DND-41 (cell line): Measurements from ENCODE around the gene CRISP1.

Experiments
- ATAC-seq: fragments of 200-7000 bp; cut with Tn5 transposase; 3 replicates; pipeline ENCODE4 v1.9.1; 2021; ENCODE audit warnings: low read depth; ENCODE audit not compliant: insufficient read depth
- DNase-seq: peaks from one replicate; pipeline ENCODE4 v3.0.0-alpha.2; 2020
- H2AFZ ChIP-seq: 2 replicates; pipeline ENCODE4 v1.6.0; 2012; ENCODE audit warnings: low read depth, low read length
- H3K27ac ChIP-seq: 2 replicates; pipeline ENCODE4 v1.5.1; 2012; ENCODE audit warnings: low read length, inconsistent platforms
- H3K27me3 ChIP-seq: fragments of 200-600 bp; sonication (generic); 2 replicates; pipeline ENCODE4 v1.6.0; 2012; ENCODE audit warnings: low read length, mild to moderate bottlenecking, inconsistent platforms; ENCODE audit not compliant: insufficient read depth, poor library complexity
- H3K36me3 ChIP-seq: 2 replicates; pipeline ENCODE4 v1.5.1; 2012; ENCODE audit warnings: low read length, inconsistent platforms; ENCODE audit not compliant: insufficient read depth
- H3K4me1 ChIP-seq: 2 replicates; pipeline ENCODE4 v1.5.1; 2012; ENCODE audit warnings: mild to moderate bottlenecking, low read length; ENCODE audit not compliant: insufficient read depth
- H3K4me2 ChIP-seq: 2 replicates; pipeline ENCODE4 v1.6.0; 2012; ENCODE audit warnings: mild to moderate bottlenecking, moderate library complexity, low read length, inconsistent platforms; ENCODE audit not compliant: insufficient read depth
- H3K4me3 ChIP-seq, 2 experiments: fragments of 200-600 bp in 1 of 2; shearing (Covaris generic) in 1 of 2; 2 replicates each; pipeline ENCODE4 v1.5.1; 2012 to 2016; ENCODE audit warnings: inconsistent platforms in 2 of 2, low read length in 2 of 2, mild to moderate bottlenecking in 2 of 2, low read depth in 1 of 2, moderate library complexity in 1 of 2
- H3K79me2 ChIP-seq: 2 replicates; pipeline ENCODE4 v1.6.0; 2012; ENCODE audit warnings: low read length, inconsistent platforms; ENCODE audit not compliant: insufficient read depth
- H3K9ac ChIP-seq: 2 replicates; pipeline ENCODE4 v1.6.0; 2012; ENCODE audit warnings: low read depth, mild to moderate bottlenecking, inconsistent platforms, low read length, moderate library complexity
- H3K9me3 ChIP-seq: 2 replicates; pipeline ENCODE4 v1.5.1; 2012; ENCODE audit warnings: low read length, moderate library complexity, mild to moderate bottlenecking, inconsistent platforms; ENCODE audit not compliant: insufficient read depth, severe bottlenecking
- H4K20me1 ChIP-seq: 2 replicates; pipeline ENCODE4 v1.6.0; 2012; ENCODE audit warnings: low read length; ENCODE audit not compliant: insufficient read depth
- CTCF ChIP-seq: IDR thresholded peaks from 2 replicates; pipeline ENCODE4 v1.5.1; 2012; ENCODE audit warnings: borderline replicate concordance, low read length, moderate library complexity, mild to moderate bottlenecking; ENCODE audit not compliant: poor library complexity, severe bottlenecking; ENCODE audit errors: extremely low read depth
- EZH2 ChIP-seq: IDR thresholded peaks from 3 replicates; pipeline ENCODE4 v1.6.1; 2012; ENCODE audit warnings: borderline replicate concordance, low read depth, mild to moderate bottlenecking, moderate library complexity, low read length, inconsistent platforms; ENCODE audit not compliant: severe bottlenecking

CRISP1 gene

GRCh38 chr6:49815166-49815565, 51.2 kb downstream of the CRISP1 start:
- Histone ChIP-seq H3K4me3 (no peak overlapping the region), H3K4me2 (no peak overlapping the region), H3K9ac (no peak overlapping the region), H3K27ac (no peak overlapping the region), H3K4me1 (no peaks in the 10 kb centered on the region), H4K20me1 (no peaks in the 10 kb centered on the region), H2AFZ (no peak overlapping the region), H3K36me3 (no peaks in the 10 kb centered on the region), H3K27me3 (no peaks in the 10 kb centered on the region), H3K79me2 (no peaks in the 10 kb centered on the region), H3K9me3 (no peaks in the 10 kb centered on the region)
- DNase-seq (no peak), ATAC-seq (no peak)
- TF ChIP-seq EZH2: no peak
- no peak for TF ChIP-seq CTCF

GRCh38 chr6:49813248-49813647, 53.1 kb downstream of the CRISP1 start:
- H3K4me3 ChIP-seq: no peak overlapping the region
- no peak overlapping the region for H3K27ac ChIP-seq
- no peak overlapping the region for H2AFZ ChIP-seq
- H3K9me3 ChIP-seq: no peaks in the 10 kb centered on the region
- no peaks in the 10 kb centered on the region for H3K79me2 ChIP-seq
- H3K36me3 ChIP-seq: no peaks in the 10 kb centered on the region
- ATAC-seq: no peak
- no peak overlapping the region for H3K9ac ChIP-seq
- TF ChIP-seq CTCF (no peak), EZH2 (no peak)
- H3K27me3 ChIP-seq: no peaks in the 10 kb centered on the region
- no peaks in the 10 kb centered on the region for H4K20me1 ChIP-seq
- no peaks in the 10 kb centered on the region for H3K4me1 ChIP-seq
- H3K4me2 ChIP-seq: no peak overlapping the region
- DNase-seq: no peak

GRCh38 chr6:49806145-49806544, 60.2 kb downstream of the CRISP1 start:
- Histone ChIP-seq H3K79me2 (no peaks in the 10 kb centered on the region), H3K36me3 (no peaks in the 10 kb centered on the region), H3K4me3 (no peak overlapping the region), H4K20me1 (no peaks in the 10 kb centered on the region), H3K9me3 (no peaks in the 10 kb centered on the region), H3K4me2 (no peak overlapping the region), H3K9ac (no peak overlapping the region), H2AFZ (no peak overlapping the region), H3K27me3 (no peaks in the 10 kb centered on the region), H3K4me1 (no peaks in the 10 kb centered on the region), H3K27ac (no peak overlapping the region)
- ATAC-seq (no peak), DNase-seq (no peak)
- no peak for TF ChIP-seq CTCF
- no peak for TF ChIP-seq EZH2

- no peak overlapping the region for H2AFZ ChIP-seq
- H3K9me3 ChIP-seq: no peaks in the 10 kb centered on the region
- no peaks in the 10 kb centered on the region for H3K36me3 ChIP-seq
- H3K4me1 ChIP-seq: no peaks in the 10 kb centered on the region
- H3K4me3 ChIP-seq: no peak overlapping the region
- no peaks in the 10 kb centered on the region for H4K20me1 ChIP-seq
- H3K27ac ChIP-seq: no peak overlapping the region
- no peaks in the 10 kb centered on the region for H3K79me2 ChIP-seq
- no peak overlapping the region for H3K4me2 ChIP-seq
- no peak for DNase-seq
- no peaks in the 10 kb centered on the region for H3K27me3 ChIP-seq
- H3K9ac ChIP-seq: no peak overlapping the region
- TF ChIP-seq EZH2 (no peak), CTCF (no peak)
- ATAC-seq: no peak
Measured at GRCh38 chr6:49805246-49805645, 61.1 kb downstream of the CRISP1 start.
